ENCODE results near the gene MAGEA2.
"Not testable (repeated sequence)": the region's sequence is repeated elsewhere in the genome, so short reads cannot be mapped to it uniquely, and the experiment has no call there.

MAGEA2 gene, protein sequence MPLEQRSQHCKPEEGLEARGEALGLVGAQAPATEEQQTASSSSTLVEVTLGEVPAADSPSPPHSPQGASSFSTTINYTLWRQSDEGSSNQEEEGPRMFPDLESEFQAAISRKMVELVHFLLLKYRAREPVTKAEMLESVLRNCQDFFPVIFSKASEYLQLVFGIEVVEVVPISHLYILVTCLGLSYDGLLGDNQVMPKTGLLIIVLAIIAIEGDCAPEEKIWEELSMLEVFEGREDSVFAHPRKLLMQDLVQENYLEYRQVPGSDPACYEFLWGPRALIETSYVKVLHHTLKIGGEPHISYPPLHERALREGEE

DNA sequence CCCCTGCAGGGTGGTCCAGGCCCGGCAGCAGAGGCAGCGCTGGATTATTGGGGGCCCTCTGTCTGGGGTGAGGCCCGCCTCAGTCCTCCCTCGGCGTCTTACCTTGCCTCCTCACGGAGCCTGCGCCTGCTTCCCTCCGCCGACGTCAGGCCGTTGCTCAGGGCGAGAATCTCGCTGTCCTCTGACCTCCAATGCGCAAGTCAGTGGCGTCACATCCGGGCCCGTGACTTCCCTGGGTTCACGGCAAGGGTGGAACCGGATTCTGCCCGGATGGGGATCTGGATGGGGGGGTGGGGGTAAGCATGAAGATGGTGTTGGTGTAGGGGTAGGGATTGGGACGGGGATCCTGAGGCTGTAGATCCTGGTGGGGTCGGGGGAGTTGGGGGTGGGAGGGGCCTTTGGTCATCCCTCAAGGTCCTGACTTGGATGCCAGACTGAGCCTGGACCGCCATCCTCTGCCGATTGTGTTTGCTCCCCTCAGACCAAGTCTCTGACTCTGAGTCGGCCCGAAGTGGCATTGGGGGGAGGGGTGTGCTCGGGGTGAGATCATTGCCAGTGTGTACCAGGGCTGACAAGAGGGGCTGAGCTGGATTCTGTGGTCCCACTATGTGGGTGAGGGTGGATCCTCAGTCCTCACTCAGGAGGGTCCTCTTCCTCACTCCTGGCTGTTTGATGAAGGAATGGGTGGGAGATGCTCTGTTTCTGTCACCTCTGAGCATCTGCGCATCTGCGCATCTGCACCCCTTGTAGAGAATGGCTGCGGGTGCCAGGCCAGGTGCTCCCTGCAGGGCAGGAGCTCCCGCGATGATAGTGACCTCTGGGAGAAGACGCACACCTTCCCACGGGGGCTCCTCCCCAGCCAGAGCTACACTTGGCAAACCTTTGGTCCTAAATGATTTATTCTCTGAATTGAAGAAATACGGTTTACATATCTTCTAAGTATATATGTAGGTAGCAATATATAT, at the start of gene MAGEA2:
Gene MAGEA2 (minus strand): TSS at position 157 of the 965 bp plus-strand sequence. CDS start 2,479 bp downstream, outside the sequence.
- DNase-seq = not testable (repeated sequence)

DNA sequence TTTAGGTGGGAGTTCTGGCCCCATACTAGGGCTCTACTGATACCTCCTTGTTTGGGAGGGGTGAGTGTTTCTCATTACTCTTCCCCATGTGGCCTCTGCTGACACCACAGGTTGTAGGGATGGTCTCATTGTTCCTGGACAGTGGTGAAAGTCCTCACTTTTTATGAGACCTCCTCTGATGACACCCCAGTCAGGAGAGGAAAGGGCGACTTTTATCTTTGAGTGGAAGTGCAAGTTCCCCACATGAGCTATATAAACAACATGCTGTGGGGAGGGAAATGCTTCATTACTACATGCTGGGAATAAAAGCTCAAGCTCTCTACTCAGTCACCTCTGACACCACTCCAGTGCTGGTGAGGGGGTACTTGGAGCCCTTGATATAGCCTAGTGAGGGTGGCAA, 45.3 kb upstream of the MAGEA2 start:
- DNase-seq = no peak

- not testable (repeated sequence) for DNase-seq
These were observed 33.4 kb upstream of the MAGEA2 start for GRCh38 chrX:152787062-152787461.

DNA sequence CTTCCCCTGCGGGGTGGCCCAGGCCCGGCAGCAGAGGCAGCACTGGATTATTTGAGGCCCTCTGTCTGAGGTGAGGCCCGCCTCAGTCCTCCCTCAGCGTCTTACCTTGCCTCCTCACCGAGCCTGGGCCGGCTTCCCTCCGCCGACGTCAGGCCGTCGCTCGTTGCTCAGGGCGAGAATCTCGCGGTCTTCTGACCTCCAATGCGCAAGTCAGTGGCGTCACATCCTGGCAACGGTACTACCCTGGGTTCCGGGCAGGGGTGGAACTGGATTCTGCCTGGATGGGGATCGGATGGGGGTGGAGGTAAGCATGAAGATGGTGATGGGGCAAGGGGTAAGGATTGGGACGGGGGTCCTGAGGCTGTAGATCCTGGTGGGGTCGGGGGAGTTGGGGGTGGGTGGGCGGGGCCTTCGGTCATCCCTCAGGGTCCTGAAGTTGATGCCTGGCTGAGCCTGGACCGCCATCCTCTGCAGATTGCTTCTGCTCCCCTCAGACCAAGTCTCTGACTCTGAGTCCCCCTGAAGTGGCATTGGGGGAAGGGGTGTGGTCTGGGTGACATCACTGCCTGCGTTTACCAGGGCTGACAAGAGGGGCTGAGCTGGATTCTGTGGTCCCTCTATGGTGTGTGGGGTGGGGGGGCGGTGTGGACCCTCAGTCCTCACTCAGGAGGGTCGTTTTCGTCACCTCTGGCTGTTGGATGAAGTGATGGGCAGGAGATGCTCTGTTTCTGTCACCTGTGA, 16.1 kb upstream of the MAGEA2 start, which contains the start of gene MAGEA6:
Gene MAGEA6 (minus strand): TSS at position 141 of the 741 bp plus-strand sequence. CDS start 2,039 bp downstream, outside the sequence.
- not testable (repeated sequence) for DNase-seq

DNA sequence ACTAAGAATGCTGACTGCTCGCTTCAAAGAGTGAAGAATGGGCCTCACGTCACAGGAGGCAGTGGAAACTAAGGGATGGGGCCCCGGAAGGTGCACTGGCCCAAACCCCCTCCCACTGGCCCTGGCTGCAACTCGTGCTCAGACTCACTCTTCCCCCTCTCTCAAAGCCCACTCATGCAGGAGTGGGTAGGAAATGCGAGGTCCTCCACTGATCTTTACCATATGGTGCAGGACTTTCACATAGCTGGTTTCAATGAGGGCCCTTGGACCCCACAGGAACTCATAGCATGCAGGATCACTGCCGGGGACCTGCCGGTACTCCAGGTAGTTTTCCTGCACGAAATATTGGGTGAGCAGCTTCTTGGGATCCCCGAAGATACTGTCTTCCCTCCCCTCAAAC, 12.9 kb upstream of the MAGEA2 start:
- not testable (repeated sequence) for DNase-seq

DNA sequence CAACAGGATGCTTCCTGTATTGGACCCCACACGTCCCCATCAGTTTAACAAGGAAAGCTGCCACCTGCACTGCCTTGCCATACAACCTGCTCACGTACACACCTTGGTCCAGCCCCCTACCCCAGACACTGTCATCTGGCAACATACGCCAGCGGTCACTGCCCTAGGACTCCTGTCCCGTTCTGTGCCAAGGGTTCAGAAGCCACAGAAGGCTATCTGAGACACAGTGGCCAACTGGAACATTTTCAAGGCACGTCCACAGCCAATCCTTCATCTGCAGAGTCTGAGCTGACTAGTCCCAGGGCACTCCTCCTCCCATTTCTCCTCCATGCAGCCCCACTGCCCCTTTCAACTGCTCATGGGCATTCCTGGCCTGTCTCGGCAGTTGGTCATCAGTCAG, 7.9 kb upstream of the MAGEA2 start:
- DNase-seq = not testable (repeated sequence)

GRCh38 chrX:152759544-152759943, 5.9 kb upstream of the MAGEA2 start:
- not testable (repeated sequence) for DNase-seq

DNA sequence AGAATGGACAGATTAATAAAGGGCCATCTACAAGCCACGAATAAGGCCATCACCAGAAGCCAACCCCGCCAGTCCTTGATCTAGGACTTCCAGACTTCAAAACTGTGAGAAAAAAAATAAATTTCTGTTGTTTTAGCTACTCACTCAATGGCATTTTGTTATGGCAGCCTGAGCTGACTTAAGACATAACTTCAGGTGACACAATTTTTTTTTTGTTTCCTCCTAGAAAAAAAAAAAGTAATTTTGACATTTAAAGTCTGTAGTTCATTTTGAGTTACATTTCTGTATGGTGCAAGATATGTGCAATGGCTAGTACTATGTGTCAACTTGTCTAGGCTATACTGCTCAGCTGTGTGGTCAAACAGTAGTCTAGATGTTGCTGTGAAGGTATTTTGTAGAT, 5.3 kb upstream of the MAGEA2 start, which contains the start of gene CSAG3:
Gene CSAG3 (plus strand): TSS at position 301 of the 400 bp plus-strand sequence.
- not testable (repeated sequence) for DNase-seq

DNA sequence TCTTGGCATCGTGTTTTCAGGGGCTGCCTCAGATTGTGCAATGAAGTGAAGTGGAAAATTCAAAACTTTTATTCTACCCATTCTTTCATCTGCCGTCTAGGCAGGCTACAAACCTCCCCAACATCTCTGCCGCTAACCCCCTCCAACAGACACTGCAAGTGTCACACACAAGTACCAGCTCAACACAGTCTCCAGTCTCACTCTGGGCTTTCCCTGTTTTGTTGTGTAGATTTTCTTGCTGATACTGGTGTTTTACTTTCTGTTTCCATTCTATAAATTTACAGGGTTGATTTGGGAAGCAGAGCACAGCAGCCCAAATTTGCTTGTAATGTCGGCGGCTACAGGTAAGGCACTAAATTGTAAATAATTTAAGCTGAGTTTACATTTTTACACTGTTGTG, 1.2 kb upstream of the MAGEA2 start:
- DNase-seq = not testable (repeated sequence)

- no peak for DNase-seq
These were observed 15.1 kb downstream of the MAGEA2 start for GRCh38 chrX:152738560-152738959.

DNA sequence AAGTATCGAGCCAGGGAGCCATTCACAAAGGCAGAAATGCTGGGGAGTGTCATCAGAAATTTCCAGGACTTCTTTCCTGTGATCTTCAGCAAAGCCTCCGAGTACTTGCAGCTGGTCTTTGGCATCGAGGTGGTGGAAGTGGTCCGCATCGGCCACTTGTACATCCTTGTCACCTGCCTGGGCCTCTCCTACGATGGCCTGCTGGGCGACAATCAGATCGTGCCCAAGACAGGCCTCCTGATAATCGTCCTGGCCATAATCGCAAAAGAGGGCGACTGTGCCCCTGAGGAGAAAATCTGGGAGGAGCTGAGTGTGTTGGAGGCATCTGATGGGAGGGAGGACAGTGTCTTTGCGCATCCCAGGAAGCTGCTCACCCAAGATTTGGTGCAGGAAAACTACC, 17.1 kb downstream of the MAGEA2 start:
- DNase-seq = not testable (repeated sequence)

DNA sequence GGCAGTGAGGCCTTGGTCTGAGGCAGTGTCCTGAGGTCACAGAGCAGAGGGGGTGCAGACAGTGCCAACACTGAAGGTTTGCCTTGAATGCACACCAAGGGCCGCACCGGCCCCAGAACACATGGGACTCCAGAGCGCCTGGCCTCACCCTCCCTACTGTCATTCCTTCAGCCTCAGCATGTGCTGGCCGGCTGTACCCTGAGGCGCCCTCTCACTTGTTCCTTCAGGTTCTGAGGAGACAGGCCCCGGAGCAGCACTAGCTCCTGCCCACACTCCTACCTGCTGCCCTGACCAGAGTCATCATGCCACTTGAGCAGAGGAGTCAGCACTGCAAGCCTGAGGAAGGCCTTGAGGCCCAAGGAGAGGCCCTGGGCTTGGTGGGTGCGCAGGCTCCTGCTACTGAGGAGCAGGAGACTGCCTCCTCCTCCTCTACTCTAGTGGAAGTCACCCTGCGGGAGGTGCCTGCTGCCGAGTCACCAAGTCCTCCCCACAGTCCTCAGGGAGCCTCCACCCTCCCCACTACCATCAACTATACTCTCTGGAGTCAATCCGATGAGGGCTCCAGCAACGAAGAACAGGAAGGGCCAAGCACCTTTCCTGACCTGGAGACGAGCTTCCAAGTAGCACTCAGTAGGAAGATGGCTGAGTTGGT, 17.7 kb downstream of the MAGEA2 start:
- no peak for DNase-seq

DNA sequence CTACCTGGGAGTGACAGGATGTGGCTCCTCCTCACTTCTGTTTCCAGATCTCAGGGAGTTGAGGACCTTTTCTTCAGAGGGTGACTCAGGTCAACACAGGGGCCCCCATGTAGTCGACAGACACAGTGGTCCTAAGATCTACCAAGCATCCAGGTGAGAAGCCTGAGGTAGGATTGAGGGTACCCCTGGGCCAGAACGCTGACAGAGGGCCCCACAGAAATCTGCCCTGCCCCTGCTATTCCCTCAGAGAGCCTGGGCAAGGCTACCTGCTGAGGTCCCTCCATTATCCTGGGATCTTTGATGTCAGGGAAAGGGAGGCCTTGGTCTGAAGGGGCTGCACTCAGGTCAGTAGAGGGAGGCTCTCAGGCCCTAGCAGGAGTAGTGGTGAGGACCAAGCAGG, 18.5 kb downstream of the MAGEA2 start:
- DNase-seq = no peak

GRCh38 chrX:152734143-152734858, 19.3 kb downstream of the MAGEA2 start:
- not testable (repeated sequence) for DNase-seq

DNA sequence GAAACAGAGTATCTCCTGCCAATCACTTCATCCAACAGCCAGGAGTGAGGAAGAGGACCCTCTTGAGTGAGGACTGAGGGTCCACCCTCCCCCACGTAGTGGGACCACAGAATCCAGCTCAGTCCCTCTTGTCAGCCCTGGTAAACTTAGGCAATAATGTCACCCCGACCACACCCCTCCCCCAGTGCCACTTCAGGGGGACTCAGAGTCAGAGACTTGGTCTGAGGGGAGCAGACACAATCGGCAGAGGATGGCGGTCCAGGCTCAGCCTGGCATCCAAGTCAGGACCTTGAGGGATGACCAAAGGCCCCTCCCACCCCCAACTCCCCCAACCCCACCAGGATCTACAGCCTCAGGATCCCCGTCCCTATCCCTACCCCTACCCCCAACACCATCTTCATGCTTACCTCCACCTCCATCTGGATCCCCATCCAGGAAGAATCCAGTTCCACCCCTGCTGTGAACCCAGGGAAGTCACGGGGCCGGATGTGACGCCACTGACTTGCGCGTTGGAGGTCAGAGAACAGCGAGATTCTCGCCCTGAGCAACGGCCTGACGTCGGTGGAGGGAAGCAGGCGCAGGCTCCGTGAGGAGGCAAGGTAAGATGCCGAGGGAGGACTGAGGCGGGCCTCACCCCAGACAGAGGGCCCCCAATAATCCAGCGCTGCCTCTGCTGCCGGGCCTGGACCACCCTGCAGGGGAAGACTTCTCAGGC, 20.2 kb downstream of the MAGEA2 start, which contains the start of the genes CSAG1 and MAGEA12:
Gene CSAG1 (minus strand): TSS at position 461 of the 715 bp plus-strand sequence. CDS start 1,261 bp downstream, outside the sequence.
Gene MAGEA12 (plus strand): TSS at position 497 of the 715 bp plus-strand sequence. CDS start 2,405 bp downstream, outside the sequence.
- DNase-seq = peak; percentile 54

DNA sequence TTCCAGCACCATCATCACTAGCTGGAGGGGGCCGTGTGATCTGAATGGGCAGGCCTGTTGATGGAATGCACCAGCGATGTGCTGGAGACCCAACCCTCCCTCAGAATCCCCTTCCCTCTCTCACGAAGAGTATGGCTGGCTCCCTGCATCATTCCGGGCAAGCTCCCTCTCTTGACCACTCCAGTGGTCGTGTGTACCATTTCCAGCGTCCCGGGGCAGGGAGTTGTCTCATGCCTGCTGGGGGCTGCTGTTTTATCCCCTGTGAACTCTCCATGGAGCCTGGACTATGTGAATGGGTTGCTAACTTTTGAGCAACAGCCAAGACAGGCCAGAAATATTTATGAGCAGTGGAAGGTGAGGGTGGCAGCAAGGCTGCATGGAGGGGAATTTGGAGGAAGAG, 28.2 kb downstream of the MAGEA2 start:
- DNase-seq = no peak

DNA sequence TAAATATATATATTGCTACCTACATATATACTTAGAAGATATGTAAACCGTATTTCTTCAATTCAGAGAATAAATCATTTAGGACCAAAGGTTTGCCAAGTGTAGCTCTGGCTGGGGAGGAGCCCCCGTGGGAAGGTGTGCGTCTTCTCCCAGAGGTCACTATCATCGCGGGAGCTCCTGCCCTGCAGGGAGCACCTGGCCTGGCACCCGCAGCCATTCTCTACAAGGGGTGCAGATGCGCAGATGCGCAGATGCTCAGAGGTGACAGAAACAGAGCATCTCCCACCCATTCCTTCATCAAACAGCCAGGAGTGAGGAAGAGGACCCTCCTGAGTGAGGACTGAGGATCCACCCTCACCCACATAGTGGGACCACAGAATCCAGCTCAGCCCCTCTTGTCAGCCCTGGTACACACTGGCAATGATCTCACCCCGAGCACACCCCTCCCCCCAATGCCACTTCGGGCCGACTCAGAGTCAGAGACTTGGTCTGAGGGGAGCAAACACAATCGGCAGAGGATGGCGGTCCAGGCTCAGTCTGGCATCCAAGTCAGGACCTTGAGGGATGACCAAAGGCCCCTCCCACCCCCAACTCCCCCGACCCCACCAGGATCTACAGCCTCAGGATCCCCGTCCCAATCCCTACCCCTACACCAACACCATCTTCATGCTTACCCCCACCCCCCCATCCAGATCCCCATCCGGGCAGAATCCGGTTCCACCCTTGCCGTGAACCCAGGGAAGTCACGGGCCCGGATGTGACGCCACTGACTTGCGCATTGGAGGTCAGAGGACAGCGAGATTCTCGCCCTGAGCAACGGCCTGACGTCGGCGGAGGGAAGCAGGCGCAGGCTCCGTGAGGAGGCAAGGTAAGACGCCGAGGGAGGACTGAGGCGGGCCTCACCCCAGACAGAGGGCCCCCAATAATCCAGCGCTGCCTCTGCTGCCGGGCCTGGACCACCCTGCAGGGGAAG, 39.5 kb downstream of the MAGEA2 start, which contains the start of gene MAGEA2B:
Gene MAGEA2B (plus strand): TSS at position 814 of the 973 bp plus-strand sequence. CDS start 2,479 bp downstream, outside the sequence.
- DNase-seq = not testable (repeated sequence)

GRCh38 chrX:152713195-152713594, 40.4 kb downstream of the MAGEA2 start:
- DNase-seq = not testable (repeated sequence)

- not testable (repeated sequence) for DNase-seq
These were observed 44.5 kb downstream of the MAGEA2 start, which contains the start of gene CSAG2 for GRCh38 chrX:152709173-152709572. Gene CSAG2 (minus strand): TSS chrX:152709273. CDS start chrX:152709112, 161 bp downstream.
